Panc1 (cell line): ENCODE results near the gene MEGF11. TPM values are rescaled to one million over a fixed set of nuclear protein-coding genes. Genes with fewer than 3 reads are reported as not detected.

Source experiments
- microRNA-seq: library from miRNA; unstranded; fragments of <30 nt; microRNA quantifications from one replicate; pipeline ENCODE4 v1.1.0, GENCODE V29; 2020; ENCODE audit not compliant: unreplicated experiment
- total RNA-seq: library from RNA; stranded (reverse); gene quantifications from one replicate; pipeline ENCODE4 v1.2.1, GENCODE V29; 2021; ENCODE audit not compliant: unreplicated experiment

The MEGF11 gene
- total RNA-seq, 1 experiment from 2014 or later: 0.95 TPM

Small RNAs within 50 kb of the gene (microRNA-seq; reads per million reads assigned to microRNA genes)
- not detected for gene MIR4311

Other genes with a start within 250 kb of the MEGF11 start
- 31.1 TPM for gene DIS3L, start 39.8 kb upstream of the MEGF11 start, total RNA-seq
- 19.7 TPM for gene TIPIN, start 102.9 kb upstream of the MEGF11 start, total RNA-seq
- 67.9 TPM for gene MAP2K1, start 133.2 kb upstream of the MEGF11 start, total RNA-seq
- gene SNAPC5, start 244.0 kb upstream of the MEGF11 start, total RNA-seq: 36.4 TPM